GM18519 (cell line): ENCODE data around the gene RTN4RL1.

ENCODE experiments used
- ATAC-seq: cut with Tn5 transposase; IDR thresholded peaks from one replicate; pipeline ENCODE4 v1.9.1; 2021; ENCODE audit warnings: mild to moderate bottlenecking, moderate library complexity; ENCODE audit not compliant: unreplicated experiment, low FRiP score

The RTN4RL1 gene

GRCh38 chr17:2059547-2060384 lies 34.6 kb upstream of the RTN4RL1 start:
- no peak for ATAC-seq

GRCh38 chr17:2058586-2059546 lies 33.7 kb upstream of the RTN4RL1 start:
- no peak for ATAC-seq

GRCh38 chr17:2057760-2058585 lies 32.8 kb upstream of the RTN4RL1 start:
- no peak for ATAC-seq

- no peak for ATAC-seq
Observed at GRCh38 chr17:2057175-2057759, 32.1 kb upstream of the RTN4RL1 start.

- ATAC-seq, result no peak
Observed at GRCh38 chr17:2056206-2057174, 31.4 kb upstream of the RTN4RL1 start.

- ATAC-seq, result no peak
Observed at GRCh38 chr17:2055292-2056205, 30.4 kb upstream of the RTN4RL1 start.

- ATAC-seq, result peak; percentile 26
Observed at GRCh38 chr17:2054512-2055291, 29.6 kb upstream of the RTN4RL1 start, which contains the start of gene HIC1. TSS of gene HIC1 (plus strand) at chr17:2055103. CDS start at chr17:2056691, 1,588 bp downstream.

- ATAC-seq, result no peak
Observed at GRCh38 chr17:2054262-2054511, 29.1 kb upstream of the RTN4RL1 start.

GRCh38 chr17:2053380-2054261 lies 28.5 kb upstream of the RTN4RL1 start:
- ATAC-seq, result no peak

GRCh38 chr17:2051933-2052559 lies 26.9 kb upstream of the RTN4RL1 start:
- no peak for ATAC-seq

GRCh38 chr17:2051061-2051932 lies 26.2 kb upstream of the RTN4RL1 start:
- no peak for ATAC-seq

- no peak for ATAC-seq
Observed at GRCh38 chr17:2050300-2051060, 25.3 kb upstream of the RTN4RL1 start.

GRCh38 chr17:2049333-2050299 lies 24.5 kb upstream of the RTN4RL1 start:
- ATAC-seq, result no peak
